Inferior parietal cortex (tissue), 1 donor: ENCODE results near the gene EPS8.

Experiments
- DNase-seq: peaks from one replicate; pipeline ENCODE4 v3.0.0-alpha.2; 2016; ENCODE audit errors: extremely low spot score

Gene EPS8

DNA sequence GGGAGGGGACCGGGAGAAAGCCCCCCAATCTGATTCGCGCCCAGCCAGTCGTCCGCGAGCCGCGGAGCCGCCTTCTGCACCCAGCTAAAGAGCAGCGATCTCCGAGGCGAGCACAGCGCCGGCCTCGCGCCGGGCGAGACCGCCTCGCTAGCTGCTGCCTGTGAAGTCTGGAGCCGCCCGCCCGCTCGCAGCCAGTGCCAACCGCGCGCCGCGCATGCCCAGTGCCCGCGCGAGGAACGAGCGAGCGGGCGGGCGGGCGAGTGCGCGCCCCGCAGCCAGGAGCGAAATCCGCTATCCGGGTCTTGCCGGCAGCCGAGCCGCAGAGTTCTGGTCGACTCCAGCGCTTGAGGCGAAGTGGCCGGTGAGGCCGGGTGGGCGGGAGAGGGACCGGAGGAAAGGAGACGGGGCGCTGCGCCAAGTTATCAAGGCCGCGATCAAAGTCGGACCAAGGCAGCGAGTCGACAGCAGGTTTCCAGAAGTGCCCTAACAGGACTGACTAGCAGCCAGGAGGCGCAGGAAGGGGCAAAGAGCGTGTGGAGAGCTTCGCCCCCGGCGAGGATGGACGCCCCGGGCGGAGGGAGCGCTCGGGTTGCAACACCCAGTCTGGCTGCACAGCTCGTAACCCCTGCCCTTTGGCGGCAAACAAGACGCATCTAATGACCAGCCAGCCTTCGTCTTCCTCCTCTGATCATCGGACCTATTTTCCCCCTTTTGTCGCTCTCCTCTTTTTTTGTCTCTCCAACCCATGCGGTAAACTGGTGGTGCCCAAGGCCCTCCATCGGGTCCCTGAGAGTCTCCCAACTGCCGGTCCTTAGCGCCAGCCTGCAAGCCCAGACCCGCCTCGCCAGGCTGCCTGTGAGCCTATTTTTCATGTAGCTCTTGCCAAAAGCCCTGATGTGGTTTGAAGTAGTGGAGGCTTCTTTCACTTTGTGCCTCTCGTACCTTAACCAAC lies at the start of gene EPS8:
Gene EPS8, minus strand, starts transcription at position 169 of the 952 bp plus-strand sequence. CDS start 106,437 bp downstream, outside the sequence.
- peak; percentile 83 for DNase-seq

DNA sequence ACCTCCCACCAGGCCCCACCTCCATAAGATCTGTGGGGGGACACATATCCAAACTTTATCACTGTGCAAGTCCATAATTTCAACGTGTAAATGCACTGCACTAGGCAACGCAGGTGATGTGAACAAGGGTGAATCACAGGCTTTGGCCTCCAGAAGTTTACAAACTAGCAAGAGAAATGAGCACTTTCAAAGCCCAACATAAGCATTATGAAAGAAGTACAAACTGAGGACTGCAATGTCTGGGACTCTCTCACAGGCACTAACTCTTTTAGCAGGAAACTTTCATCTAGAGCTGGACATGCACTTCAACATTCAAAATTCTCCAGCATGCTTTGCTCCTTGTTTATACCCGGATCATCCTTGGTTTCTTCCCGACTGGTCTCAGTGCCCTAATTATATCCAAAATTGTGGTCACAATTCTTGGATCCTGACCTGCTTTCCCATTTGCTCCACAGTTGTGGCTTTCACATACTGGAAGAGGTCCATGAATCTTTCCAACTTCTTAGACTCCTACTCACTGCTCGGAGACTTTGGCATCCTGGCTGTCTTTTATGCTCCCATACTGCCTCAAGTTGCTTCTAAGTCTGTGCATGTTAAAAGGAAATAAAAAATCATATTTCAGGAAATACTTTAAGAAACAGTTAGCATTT lies 48.1 kb upstream of the EPS8 start:
- DNase-seq, result no peak

- DNase-seq, result no peak
Measured at GRCh38 chr12:15834575-15834974, 45.4 kb upstream of the EPS8 start.

- no peak for DNase-seq
Measured at GRCh38 chr12:15831315-15831978, 42.3 kb upstream of the EPS8 start.

- DNase-seq, result no peak
Measured at GRCh38 chr12:15830538-15830937, 41.4 kb upstream of the EPS8 start.

- no peak for DNase-seq
Measured at GRCh38 chr12:15829949-15830348, 40.8 kb upstream of the EPS8 start.

GRCh38 chr12:15829255-15829654 lies 40.1 kb upstream of the EPS8 start:
- DNase-seq, result no peak

DNA sequence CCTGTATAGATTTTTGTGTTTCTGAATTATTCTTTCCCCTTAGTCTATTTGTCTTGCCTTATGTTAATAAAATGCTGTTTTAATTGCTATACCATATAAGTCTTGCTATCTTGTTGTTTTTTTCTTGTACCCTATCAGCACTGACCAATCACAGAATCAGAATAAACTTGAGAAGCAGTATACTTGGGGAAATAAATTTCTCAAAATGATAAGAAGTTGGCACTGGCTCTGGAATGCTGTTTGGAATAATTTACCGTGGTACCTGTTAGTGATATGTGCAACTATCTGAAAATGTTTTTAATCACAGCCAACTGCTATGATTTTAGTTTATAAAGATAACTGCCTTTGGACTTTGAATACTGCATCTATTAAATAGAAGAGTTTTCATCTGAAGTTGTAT lies 37.9 kb upstream of the EPS8 start:
- DNase-seq, result no peak

DNA sequence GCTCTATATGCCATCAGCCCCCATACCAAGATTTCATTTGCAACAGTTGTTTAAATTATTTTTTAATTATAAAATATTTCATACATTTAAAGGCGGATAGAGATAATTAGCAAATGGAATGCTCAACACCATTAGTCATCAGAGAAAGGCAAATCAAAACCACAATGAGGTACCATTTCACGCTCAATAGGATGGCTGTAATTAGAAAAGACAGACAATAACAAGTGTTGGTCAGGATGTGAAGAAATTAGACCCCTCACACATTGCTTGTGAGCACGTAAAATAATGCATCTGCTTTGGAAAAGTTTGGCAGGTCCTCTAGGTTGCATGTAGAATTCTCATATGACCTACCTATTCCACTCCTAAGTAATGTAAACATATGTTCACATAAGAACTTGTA lies 35.3 kb upstream of the EPS8 start:
- DNase-seq, result no peak

DNA sequence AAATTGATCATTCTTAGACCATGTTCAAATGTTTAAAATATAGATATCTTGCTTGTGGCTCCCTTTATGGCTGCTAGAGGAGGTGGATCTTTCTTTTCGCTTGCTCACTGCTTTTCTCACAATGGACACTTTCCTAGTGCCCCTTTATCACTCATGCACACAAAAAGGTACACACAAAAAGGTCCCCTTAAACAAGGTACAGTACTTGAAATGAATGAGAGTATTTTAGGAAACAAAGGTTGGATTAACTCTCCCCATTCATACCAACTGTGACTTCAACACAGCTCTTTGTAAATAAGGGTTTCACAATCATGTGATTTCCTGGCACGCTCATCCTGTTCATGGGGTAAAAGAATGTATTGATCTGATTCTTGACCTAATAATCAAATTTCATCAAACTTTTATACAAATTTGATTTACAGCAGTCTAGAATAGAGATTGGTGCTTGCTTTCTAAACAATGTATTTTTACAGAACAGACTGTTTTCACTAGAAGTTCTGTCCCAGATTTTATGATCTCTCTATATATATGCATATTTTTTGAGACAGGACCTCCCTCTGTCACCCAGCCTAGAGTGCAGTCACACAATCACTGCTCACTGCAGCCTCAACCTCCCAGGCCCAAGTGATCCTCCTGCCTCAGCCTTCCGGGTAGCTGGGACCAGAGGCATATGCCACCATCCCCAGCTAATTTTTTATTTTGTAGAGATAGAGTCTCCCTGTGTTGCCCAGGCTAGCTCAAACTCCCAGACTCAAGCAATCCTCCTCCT lies 34.4 kb upstream of the EPS8 start:
- no peak for DNase-seq

DNA sequence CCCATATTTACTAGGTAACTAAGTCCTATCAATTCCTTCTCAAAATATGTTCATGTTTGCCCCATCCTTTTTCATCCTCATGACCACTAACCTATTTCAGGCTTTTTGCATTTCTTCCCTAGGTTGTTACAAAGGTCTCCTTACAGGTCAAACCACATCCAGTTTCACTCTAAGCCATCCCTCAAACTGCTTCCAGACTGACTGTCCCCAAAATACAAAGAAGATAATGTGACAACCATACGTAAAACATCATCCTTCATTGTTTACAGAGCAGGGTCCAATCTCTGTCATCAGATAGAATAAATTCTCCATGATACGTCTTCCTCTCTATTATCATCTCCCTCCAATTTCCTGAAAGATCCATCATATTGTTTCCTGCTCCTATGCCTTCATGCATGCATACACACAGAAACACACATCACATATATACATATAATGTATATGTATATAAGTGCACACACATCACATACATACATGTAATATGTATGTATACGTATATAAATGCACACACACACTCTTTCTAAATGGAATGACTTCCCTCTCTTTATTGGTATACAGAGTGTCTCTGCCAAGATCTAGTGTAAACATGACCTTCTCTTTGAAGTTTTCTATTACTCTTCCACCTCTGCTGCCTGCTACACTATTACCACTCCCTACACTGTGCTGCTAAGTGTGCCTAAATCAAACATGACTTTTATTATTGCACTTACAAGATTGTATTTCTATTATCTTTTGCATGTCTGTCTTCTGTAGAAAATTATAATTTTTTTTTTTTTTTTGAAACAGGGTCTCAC lies 30.7 kb upstream of the EPS8 start:
- DNase-seq, result no peak

DNA sequence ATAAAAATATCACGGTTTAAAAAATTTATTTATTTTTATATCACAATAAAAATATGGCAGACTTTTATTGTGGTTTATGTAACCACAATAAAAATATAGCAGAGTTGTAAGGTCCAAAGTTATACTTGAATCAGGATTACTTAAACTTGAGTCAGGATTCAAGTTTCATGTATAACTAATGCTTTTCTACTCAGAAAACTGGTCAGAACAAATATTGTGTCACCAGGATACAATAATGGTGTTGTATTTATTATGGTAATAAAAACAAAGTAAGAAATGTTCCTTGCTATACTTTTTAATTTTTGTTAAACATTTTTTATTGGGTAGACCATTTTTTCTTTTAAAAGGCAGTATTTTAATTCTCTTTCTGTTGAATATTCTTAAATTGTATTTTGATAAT lies 29.2 kb upstream of the EPS8 start:
- DNase-seq, result no peak

DNA sequence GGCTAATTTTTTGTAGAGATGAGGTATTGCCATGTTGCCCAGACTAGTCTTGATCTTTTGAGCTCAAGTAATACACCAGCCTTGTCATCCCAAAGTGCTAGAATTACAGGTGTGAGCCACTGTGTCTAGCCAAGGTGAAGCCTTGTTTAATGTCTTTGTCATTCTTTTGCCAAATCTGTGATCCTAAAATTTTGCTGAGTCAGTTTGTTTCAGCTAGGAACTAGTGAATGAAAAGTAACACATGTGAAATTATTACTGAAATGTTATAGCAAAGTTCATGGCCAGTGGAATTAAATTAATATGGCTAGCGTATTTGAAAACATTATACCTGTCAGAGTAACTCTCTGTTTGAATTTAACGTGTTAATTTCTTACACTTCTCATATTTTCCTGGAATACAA lies 26.5 kb upstream of the EPS8 start:
- no peak for DNase-seq

DNA sequence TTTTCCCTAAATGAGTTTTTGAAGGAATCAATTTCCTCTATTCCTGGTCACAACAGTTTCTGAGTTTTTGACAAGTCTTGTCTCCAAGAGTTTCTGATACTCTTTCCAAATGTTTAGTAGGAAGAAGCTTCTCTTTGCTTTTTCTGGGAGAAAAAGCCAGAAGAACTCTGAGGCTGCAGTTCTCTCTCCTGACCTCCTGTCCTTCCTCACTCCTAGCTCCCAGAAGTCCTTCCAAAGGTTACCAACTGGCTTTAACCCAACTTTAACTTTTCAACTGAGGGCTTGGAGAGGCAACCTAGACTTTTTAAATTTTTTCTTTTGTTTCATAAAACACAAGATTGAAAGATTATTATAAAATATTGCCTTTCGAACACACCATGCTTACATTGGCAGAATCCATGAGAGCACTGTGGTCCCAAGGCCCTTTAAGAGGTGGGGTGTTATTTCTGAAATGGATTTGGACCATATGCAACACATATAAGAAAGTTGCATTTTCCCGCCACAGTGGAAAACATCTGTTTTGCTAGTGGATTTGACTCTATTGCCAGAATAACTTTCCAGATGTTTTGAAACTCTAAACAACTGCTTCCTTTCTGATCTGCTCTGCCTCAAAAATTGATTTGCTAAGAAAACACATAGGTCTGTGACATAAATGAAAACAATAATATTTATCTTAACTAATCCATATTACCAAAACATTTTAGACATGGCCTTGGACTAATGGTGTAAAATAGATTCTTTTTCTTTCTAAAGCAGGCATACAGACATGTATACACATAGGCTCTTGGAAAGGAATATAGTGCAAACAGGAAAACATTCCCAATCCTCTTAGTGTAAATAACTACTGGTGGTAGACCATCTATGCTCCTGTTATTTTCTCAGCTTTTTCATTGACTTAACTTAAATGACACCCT lies 22.3 kb upstream of the EPS8 start:
- no peak for DNase-seq

DNA sequence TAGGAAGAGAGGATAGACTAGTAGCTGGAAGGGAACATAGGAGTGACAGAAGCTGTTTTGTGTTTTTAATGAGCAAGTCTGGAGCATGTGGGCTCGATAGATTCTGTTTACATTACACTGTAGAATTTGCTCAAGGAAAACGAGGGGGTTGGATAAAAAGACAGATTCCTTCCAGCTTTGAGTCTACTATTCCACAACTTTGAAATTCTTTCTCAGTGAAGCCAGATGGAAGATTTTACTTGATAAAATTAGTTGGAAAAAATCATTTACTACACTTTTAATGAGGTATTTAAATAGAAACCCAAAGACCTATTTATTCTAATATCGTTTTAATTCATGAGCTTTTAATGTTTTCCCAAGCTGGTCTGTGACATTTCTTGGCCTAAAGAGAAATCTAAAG lies 19.5 kb upstream of the EPS8 start:
- DNase-seq, result no peak

DNA sequence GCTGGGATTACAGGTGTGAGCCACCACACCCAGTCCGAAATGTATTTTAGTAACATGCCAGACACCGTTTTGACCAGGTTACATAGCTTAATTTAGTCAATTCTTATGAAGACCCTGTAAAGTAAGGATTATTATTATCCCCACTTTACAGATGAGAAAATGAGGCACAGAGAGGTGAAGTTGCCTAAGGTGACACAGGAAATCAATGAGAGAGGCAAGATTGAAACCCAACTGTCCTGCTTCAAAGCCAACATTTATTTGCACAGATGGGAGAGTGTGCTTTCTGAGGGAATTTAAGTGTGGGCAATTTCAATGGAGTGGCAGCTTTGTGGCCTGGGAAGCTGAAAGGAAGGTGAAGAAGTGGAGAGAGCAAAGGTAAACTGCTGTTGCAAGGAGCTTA lies 19.1 kb upstream of the EPS8 start:
- no peak for DNase-seq

GRCh38 chr12:15806826-15807225 lies 17.6 kb upstream of the EPS8 start:
- no peak for DNase-seq

DNA sequence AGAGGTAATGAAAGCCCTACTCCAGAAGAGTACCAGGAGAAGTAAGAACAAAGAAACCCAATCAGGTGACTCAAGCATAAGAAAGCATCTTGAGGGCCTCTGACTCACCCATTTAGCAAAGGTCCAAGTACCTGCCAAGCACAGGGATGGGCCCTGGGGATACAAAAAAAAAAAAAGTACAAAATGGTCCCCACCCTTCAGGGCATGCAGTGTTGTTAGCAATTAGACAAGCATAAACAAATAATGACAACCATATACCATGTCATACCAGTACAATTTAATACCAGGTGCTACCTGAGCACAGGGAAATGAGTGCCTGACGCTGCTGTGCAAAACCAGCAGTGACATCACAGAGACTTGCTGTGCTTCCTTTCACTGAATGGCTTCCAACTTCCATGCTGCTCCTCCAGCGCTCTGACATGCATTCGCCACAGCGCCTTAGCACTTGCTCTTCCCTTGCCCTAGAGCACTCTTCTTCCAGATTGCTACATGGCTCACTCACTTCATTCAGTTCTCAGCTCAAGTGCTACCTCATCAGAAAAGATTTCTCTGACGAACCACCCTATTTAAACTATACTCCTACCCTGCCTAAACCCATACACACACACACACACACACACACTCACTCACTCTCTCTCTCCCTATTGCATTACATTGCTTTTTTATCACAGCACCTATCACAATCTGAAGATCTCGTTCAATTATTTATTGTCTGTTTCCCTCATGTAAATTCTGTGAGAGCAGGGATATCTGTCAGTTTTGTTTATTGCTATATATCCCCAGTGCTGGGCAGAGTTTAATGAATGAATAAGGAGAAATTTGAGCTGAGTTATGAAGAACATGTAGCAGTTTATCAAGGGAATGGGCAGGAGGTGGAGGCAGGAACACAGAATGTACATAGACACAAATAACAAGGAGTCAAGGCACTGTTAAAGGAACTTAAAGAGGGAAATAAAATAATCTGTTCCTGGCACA lies 12.9 kb upstream of the EPS8 start:
- no peak for DNase-seq

DNA sequence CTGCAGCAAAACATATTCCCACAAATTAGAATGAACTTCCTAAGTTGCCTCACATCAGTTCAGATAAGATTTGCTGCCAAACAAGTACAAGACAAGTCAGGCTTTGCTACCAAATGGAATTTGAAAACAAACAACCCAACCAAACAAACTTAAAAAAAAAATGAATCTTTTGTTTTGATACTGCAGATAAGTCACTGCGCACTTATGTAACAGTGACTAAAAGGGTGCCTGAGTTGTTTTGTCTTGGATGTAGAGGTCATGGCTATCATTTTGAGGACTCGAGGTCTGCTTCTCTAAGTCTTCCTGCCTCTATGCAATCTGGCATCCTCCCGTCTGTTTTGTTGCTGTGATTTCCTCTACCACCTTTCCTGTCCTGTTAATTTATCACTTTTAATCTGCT lies 11.1 kb upstream of the EPS8 start:
- DNase-seq, result no peak
